ENCODE measurements around the gene RALB. TPM values are rescaled to one million over a fixed set of nuclear protein-coding genes. Genes with fewer than 3 reads are reported as not detected.

Gene RALB
- total RNA-seq, 1 donor from 2014 or later = 52.7 TPM

- DNase-seq (ENCODE audit: low read depth) = peak; percentile 75
- Histone ChIP-seq H3K4me3 (ENCODE audit: low read depth, low read length) (peak overlapping the region; percentile 34), H3K27me3 (ENCODE audit: control insufficient read depth, insufficient read depth, low read length) (peaks cover 4% of the 10 kb centered on the region), H3K36me3 (ENCODE audit: control insufficient read depth, insufficient read depth, low read length) (no peaks in the 10 kb centered on the region)
- peak; percentile 79 for FAIRE-seq
- TF ChIP-seq, protein P1, sequence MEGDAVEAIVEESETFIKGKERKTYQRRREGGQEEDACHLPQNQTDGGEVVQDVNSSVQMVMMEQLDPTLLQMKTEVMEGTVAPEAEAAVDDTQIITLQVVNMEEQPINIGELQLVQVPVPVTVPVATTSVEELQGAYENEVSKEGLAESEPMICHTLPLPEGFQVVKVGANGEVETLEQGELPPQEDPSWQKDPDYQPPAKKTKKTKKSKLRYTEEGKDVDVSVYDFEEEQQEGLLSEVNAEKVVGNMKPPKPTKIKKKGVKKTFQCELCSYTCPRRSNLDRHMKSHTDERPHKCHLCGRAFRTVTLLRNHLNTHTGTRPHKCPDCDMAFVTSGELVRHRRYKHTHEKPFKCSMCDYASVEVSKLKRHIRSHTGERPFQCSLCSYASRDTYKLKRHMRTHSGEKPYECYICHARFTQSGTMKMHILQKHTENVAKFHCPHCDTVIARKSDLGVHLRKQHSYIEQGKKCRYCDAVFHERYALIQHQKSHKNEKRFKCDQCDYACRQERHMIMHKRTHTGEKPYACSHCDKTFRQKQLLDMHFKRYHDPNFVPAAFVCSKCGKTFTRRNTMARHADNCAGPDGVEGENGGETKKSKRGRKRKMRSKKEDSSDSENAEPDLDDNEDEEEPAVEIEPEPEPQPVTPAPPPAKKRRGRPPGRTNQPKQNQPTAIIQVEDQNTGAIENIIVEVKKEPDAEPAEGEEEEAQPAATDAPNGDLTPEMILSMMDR (IDR thresholded peaks at IDR 0.05; ENCODE audit: insufficient read depth, low read length, severe bottlenecking) = peak; percentile 88
These were observed 60.4 kb downstream of the RALB start for GRCh38 chr2:120312860-120313694.

DNA sequence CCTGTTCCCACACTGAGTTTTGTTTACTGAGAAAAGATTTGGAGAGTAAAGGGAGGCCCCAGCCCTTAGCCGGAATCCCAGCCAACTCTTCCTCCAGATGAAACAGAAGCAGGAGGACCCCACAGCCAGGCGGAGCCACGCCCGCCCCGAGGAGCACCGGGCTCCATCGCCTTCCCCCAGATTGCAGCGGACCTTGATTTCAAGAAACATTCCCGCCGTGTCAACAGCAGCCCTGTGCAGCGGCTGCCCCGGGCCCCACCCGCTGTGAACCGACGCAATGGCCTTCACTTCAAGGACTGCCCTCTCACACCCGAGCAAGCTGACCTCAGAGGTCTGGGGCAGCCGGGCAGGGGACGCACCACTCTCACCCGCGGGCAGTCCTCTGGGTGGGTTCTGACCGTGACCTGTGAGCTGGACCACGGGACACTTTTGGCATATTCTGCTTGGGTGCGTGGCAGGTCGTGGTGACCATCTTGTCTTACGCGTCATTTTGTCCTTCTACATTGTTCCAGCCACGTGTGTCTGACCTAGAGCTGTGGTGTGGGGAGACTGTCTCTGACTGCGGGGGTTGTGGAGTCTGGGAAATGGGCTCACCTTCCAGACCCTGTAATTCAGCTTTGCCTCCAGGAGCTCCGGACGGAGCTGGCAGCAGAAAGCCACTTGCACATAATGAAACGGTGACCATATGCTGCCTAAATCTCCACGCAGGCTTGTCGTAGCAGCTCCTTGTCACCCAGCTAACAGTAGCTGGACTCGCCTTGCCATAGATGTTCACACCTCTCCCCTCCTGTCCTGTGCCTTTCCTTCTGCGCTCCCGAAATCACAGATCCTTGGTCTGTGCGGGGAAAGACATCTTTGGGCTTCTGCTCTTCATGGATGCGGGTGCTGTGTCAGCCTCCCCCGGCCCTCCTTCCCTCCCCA is 61.3 kb downstream of the RALB start:
- Histone ChIP-seq H3K4me3 (ENCODE audit: low read depth, low read length) (peak overlapping the region; percentile 34), H3K36me3 (ENCODE audit: control insufficient read depth, insufficient read depth, low read length) (no peaks in the 10 kb centered on the region), H3K27me3 (ENCODE audit: control insufficient read depth, insufficient read depth, low read length) (peaks cover 4% of the 10 kb centered on the region)
- TF ChIP-seq, protein P1 (IDR thresholded peaks at IDR 0.05; ENCODE audit: insufficient read depth, low read length, severe bottlenecking) = no peak
- DNase-seq (ENCODE audit: low read depth) = no peak
- no peak for FAIRE-seq

- TF ChIP-seq, protein P1 (IDR thresholded peaks at IDR 0.05; ENCODE audit: insufficient read depth, low read length, severe bottlenecking) = no peak
- DNase-seq (ENCODE audit: low read depth) (no peak), FAIRE-seq (peak; percentile 52)
- no peak overlapping the region for H3K4me3 ChIP-seq (ENCODE audit: low read depth, low read length)
- no peaks in the 10 kb centered on the region for H3K36me3 ChIP-seq (ENCODE audit: control insufficient read depth, insufficient read depth, low read length)
- H3K27me3 ChIP-seq (ENCODE audit: control insufficient read depth, insufficient read depth, low read length) = peaks cover 4% of the 10 kb centered on the region
These were observed 62.2 kb downstream of the RALB start for GRCh38 chr2:120314690-120315366.

DNA sequence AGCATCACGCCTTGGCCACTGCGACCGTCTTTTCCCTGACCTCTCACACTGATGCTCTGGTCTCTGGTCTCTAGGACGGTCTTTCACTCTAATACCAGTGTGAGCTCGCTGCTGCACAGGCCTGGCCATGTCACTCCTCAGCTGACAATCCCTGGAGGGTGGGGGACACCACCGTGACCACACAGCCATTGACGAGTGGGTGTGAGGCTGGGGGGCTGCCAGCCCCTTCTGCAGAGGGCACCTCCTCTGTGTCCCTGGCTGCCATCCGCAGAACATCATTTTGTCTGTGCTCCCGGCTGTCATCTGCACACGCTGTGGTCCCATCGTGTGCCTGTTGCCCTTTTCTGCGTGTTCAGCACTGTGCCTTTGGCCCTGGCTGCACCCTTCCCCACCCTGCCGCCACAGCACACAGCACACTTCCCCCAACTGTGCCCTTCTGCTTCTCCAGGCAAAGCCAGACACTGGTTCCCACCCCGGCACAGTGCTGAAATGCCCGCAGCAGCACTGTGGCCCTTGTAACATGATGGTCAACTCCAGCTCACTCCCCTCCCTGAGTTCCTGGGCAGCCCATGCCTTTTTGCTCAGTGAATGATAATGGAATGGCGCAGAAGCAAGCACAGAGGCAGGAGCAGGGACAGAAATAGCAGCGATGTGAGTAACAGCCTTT is 62.8 kb downstream of the RALB start:
- TF ChIP-seq, protein P1 (IDR thresholded peaks at IDR 0.05; ENCODE audit: insufficient read depth, low read length, severe bottlenecking) = no peak
- FAIRE-seq = no peak
- DNase-seq (ENCODE audit: low read depth) = no peak
- Histone ChIP-seq H3K36me3 (ENCODE audit: control insufficient read depth, insufficient read depth, low read length) (no peaks in the 10 kb centered on the region), H3K27me3 (ENCODE audit: control insufficient read depth, insufficient read depth, low read length) (peaks cover 4% of the 10 kb centered on the region), H3K4me3 (ENCODE audit: low read depth, low read length) (no peak overlapping the region)

- TF ChIP-seq, protein P1 (IDR thresholded peaks at IDR 0.05; ENCODE audit: insufficient read depth, low read length, severe bottlenecking) = no peak
- H3K36me3 ChIP-seq (ENCODE audit: control insufficient read depth, insufficient read depth, low read length) = no peaks in the 10 kb centered on the region
- DNase-seq (ENCODE audit: low read depth) (no peak), FAIRE-seq (no peak)
- H3K27me3 ChIP-seq (ENCODE audit: control insufficient read depth, insufficient read depth, low read length) = peaks cover 4% of the 10 kb centered on the region
- H3K4me3 ChIP-seq (ENCODE audit: low read depth, low read length) = no peak overlapping the region
These were observed 63.4 kb downstream of the RALB start for GRCh38 chr2:120316071-120316470.
